Ascending aorta (tissue), 2 donors: ENCODE data around the gene GLIS2. TPM values are rescaled to one million over a fixed set of nuclear protein-coding genes. Genes with fewer than 3 reads are reported as not detected.
A peak's percentile ranks its signal among the peaks of the same experiment; 100 is the strongest.

Experiments used
- DNase-seq, 2 donors: peaks; one replicate each; pipeline ENCODE4 v3.0.0-alpha.2; 2019; ENCODE audit warnings: low spot score in 2 of 2
- H3K27ac ChIP-seq, 2 donors: fragments of 200-600 bp; sonication (generic); one replicate each; pipeline ENCODE4 v1.5.1; 2016 to 2017; ENCODE audit warnings: mild to moderate bottlenecking in 1 of 2
- H3K27me3 ChIP-seq: fragments of 200-600 bp; sonication (generic); one replicate; pipeline ENCODE4 v1.5.1; 2017
- H3K36me3 ChIP-seq, 2 donors: fragments of 200-600 bp; sonication (generic); one replicate each; pipeline ENCODE4 v1.5.1; 2016
- H3K4me1 ChIP-seq, 2 donors: fragments of 200-600 bp; sonication (generic); one replicate each; pipeline ENCODE4 v1.5.1; 2016 to 2017; ENCODE audit warnings: mild to moderate bottlenecking in 1 of 2
- H3K4me3 ChIP-seq, 2 donors: fragments of 200-600 bp; sonication (generic); one replicate each; pipeline ENCODE4 v1.5.1; 2016 to 2017; ENCODE audit warnings: mild to moderate bottlenecking in 1 of 2
- H3K9me3 ChIP-seq, 2 donors: fragments of 200-600 bp; sonication (generic); one replicate each; pipeline ENCODE4 v1.5.1; 2016
- CTCF ChIP-seq, 3 experiments: fragments of 200-600 bp in 2 of 3; fragments of 450-650 bp in 1 of 3; sonication (generic) in 2 of 3; IDR thresholded peaks; one replicate each; pipeline ENCODE4 v1.5.1; 2016 to 2019; ENCODE audit warnings: antibody characterized with exemption in 3 of 3, mild to moderate bottlenecking in 1 of 3, moderate library complexity in 1 of 3
- intact Hi-C: fragments of 100-400 bp; cut with DNase I; formaldehyde crosslinking; loops from one replicate; pipeline ENCODE4 v1.15.1; 2023
- total RNA-seq: library from RNA; depleted of rRNA; stranded (reverse); fragments of >200 nt; gene quantifications from one replicate; pipeline ENCODE4 v1.1.0, GENCODE V29; 2016

The GLIS2 gene
- total RNA-seq, 1 donor from 2014 or later, result 16.8 TPM

GRCh38 chr16:4365014-4365406 lies 49.1 kb downstream of the GLIS2 start:
- Histone ChIP-seq H3K36me3 (peaks cover 21 to 29% of the 10 kb centered on the region in 2 donors), H3K4me3 (no peak overlapping the region), H3K4me1 (peaks cover 4 to 26% of the 10 kb centered on the region in 2 donors), H3K27ac (no peak overlapping the region), H3K9me3 (no peaks in the 10 kb centered on the region), H3K27me3 (no peaks in the 10 kb centered on the region)
- no peak for TF ChIP-seq CTCF (IDR thresholded peaks at IDR 0.05)
- intact Hi-C loops, result no loop called here
- DNase-seq, result no peak

- Histone ChIP-seq H3K27ac (no peak overlapping the region), H3K27me3 (no peaks in the 10 kb centered on the region), H3K4me3 (no peak overlapping the region), H3K9me3 (no peaks in the 10 kb centered on the region), H3K36me3 (peaks cover 21 to 29% of the 10 kb centered on the region in 2 donors), H3K4me1 (peaks cover 10 to 33% of the 10 kb centered on the region in 2 donors)
- no peak for DNase-seq
- intact Hi-C loops, result no loop called here
- no peak for TF ChIP-seq CTCF (IDR thresholded peaks at IDR 0.05)
Measured at GRCh38 chr16:4365615-4366014, 49.7 kb downstream of the GLIS2 start.

- TF ChIP-seq CTCF (IDR thresholded peaks at IDR 0.05), result no peak
- Histone ChIP-seq H3K27ac (no peak overlapping the region), H3K4me3 (no peak overlapping the region), H3K36me3 (peaks cover 21 to 29% of the 10 kb centered on the region in 2 donors), H3K9me3 (no peaks in the 10 kb centered on the region), H3K27me3 (no peaks in the 10 kb centered on the region), H3K4me1 (peaks cover 11 to 37% of the 10 kb centered on the region in 2 donors)
- no peak for DNase-seq
- intact Hi-C loops, result no loop called here
Measured at GRCh38 chr16:4366016-4366415, 50.1 kb downstream of the GLIS2 start.

GRCh38 chr16:4367393-4367856 lies 51.6 kb downstream of the GLIS2 start:
- no peak for TF ChIP-seq CTCF (IDR thresholded peaks at IDR 0.05)
- Histone ChIP-seq H3K27me3 (no peaks in the 10 kb centered on the region), H3K27ac (peak overlapping the region; percentile 94 to 99), H3K4me3 (no peak overlapping the region), H3K9me3 (no peaks in the 10 kb centered on the region), H3K4me1 (peaks cover 15 to 41% of the 10 kb centered on the region in 2 donors), H3K36me3 (peaks cover 16% of the 10 kb centered on the region in 2 donors)
- intact Hi-C loops, result no loop called here
- DNase-seq, result no peak

GRCh38 chr16:4369007-4369733 lies 53.3 kb downstream of the GLIS2 start:
- H3K27ac ChIP-seq, result peak overlapping the region; percentile 94 to 99
- H3K9me3 ChIP-seq, result no peaks in the 10 kb centered on the region
- peaks cover 15 to 41% of the 10 kb centered on the region in 2 donors for H3K4me1 ChIP-seq
- intact Hi-C loops, result no loop called here
- H3K27me3 ChIP-seq, result no peaks in the 10 kb centered on the region
- TF ChIP-seq CTCF (IDR thresholded peaks at IDR 0.05), result no peak
- H3K4me3 ChIP-seq, result no peak overlapping the region
- peak in 1 of 2 donors; percentile 90 for DNase-seq
- peaks cover 8 to 9% of the 10 kb centered on the region in 2 donors for H3K36me3 ChIP-seq
